H1 (cell line): ENCODE measurements around the gene CBR4. TPM values are rescaled to one million over a fixed set of nuclear protein-coding genes. Genes with fewer than 3 reads are reported as not detected.

Source experiments
- CTBP2 ChIP-seq: IDR thresholded peaks from 2 replicates; pipeline ENCODE4 v1.7.0; 2011; ENCODE audit warnings: borderline replicate concordance, mild to moderate bottlenecking, moderate library complexity, mixed read lengths, low read length; ENCODE audit not compliant: insufficient read depth, insufficient read length
- EP300 ChIP-seq, 2 experiments: IDR thresholded peaks; 1 replicate in 1 of 2; 2 replicates in 1 of 2; pipeline ENCODE4 v1.6.1; 2011 to 2012; ENCODE audit warnings: low read depth in 2 of 2, low read length in 2 of 2, mild to moderate bottlenecking in 2 of 2, borderline replicate concordance in 1 of 2, inconsistent platforms in 1 of 2, moderate library complexity in 1 of 2
- JUND ChIP-seq: IDR thresholded peaks from 2 replicates; pipeline ENCODE4 v1.6.1; 2011; ENCODE audit warnings: mild to moderate bottlenecking, improper control_type of control experiment, low read length
- KDM4A ChIP-seq: IDR thresholded peaks from one replicate; pipeline ENCODE4 v1.7.1; 2012; ENCODE audit warnings: low read depth, mild to moderate bottlenecking, moderate library complexity, low read length, inconsistent platforms; ENCODE audit not compliant: severe bottlenecking
- SIN3A ChIP-seq, 2 experiments: IDR thresholded peaks in 1 of 2; conservative IDR thresholded peaks in 1 of 2; 2 replicates each; pipeline ENCODE4 v1.6.1; 2011 to 2012; ENCODE audit warnings: low read length in 2 of 2, improper control_type of control experiment in 1 of 2, low read depth in 1 of 2, mild to moderate bottlenecking in 1 of 2
- polyA plus RNA-seq, 7 experiments: library from polyadenylated mRNA; depleted of rRNA in 3 of 7; stranded (reverse) in 5 of 7; unstranded in 2 of 7; fragments of >200 nt in 5 of 7; fragments of 200-250 nt in 2 of 7; gene quantifications; 1 replicate in 5 of 7; 2 replicates in 1 of 7; 4 replicates in 1 of 7; pipeline versions ENCODE4 v1.2.1 to v1.2.3, GENCODE V29; 2011 to 2013; ENCODE audit warnings: missing spikeins in 2 of 7, mixed read lengths in 2 of 7
- total RNA-seq: library from RNA; stranded (reverse); fragmentation: NEBNext Ultra II Directional; extraction: Animal tissue kit (Norgen Biotek cat#: 25700); gene quantifications from 2 replicates; pipeline ENCODE4 v1.2.1, GENCODE V29; 2021
- TF ChIP-seq, protein P1 (sequence below): fragments of 300-600 bp; sonication (generic); IDR thresholded peaks from 2 replicates; pipeline ENCODE4 v1.7.1; 2012; ENCODE audit warnings: low read length, moderate library complexity, mild to moderate bottlenecking, inconsistent platforms; ENCODE audit not compliant: insufficient replicate concordance
- TF ChIP-seq, protein P2 (sequence below): IDR thresholded peaks from 2 replicates; pipeline ENCODE4 v1.6.1; 2012; ENCODE audit warnings: low read length, inconsistent platforms

Gene CBR4
- total and polyA plus RNA-seq, 2 of the 8 experiments (the other 6 are each of a cell fraction or from before 2014, with no cell fraction given): 8.6 to 29.5 TPM

GRCh38 chr4:169009286-169010124, 550 bp downstream of the CBR4 start (continued):
- TF ChIP-seq, protein P1, sequence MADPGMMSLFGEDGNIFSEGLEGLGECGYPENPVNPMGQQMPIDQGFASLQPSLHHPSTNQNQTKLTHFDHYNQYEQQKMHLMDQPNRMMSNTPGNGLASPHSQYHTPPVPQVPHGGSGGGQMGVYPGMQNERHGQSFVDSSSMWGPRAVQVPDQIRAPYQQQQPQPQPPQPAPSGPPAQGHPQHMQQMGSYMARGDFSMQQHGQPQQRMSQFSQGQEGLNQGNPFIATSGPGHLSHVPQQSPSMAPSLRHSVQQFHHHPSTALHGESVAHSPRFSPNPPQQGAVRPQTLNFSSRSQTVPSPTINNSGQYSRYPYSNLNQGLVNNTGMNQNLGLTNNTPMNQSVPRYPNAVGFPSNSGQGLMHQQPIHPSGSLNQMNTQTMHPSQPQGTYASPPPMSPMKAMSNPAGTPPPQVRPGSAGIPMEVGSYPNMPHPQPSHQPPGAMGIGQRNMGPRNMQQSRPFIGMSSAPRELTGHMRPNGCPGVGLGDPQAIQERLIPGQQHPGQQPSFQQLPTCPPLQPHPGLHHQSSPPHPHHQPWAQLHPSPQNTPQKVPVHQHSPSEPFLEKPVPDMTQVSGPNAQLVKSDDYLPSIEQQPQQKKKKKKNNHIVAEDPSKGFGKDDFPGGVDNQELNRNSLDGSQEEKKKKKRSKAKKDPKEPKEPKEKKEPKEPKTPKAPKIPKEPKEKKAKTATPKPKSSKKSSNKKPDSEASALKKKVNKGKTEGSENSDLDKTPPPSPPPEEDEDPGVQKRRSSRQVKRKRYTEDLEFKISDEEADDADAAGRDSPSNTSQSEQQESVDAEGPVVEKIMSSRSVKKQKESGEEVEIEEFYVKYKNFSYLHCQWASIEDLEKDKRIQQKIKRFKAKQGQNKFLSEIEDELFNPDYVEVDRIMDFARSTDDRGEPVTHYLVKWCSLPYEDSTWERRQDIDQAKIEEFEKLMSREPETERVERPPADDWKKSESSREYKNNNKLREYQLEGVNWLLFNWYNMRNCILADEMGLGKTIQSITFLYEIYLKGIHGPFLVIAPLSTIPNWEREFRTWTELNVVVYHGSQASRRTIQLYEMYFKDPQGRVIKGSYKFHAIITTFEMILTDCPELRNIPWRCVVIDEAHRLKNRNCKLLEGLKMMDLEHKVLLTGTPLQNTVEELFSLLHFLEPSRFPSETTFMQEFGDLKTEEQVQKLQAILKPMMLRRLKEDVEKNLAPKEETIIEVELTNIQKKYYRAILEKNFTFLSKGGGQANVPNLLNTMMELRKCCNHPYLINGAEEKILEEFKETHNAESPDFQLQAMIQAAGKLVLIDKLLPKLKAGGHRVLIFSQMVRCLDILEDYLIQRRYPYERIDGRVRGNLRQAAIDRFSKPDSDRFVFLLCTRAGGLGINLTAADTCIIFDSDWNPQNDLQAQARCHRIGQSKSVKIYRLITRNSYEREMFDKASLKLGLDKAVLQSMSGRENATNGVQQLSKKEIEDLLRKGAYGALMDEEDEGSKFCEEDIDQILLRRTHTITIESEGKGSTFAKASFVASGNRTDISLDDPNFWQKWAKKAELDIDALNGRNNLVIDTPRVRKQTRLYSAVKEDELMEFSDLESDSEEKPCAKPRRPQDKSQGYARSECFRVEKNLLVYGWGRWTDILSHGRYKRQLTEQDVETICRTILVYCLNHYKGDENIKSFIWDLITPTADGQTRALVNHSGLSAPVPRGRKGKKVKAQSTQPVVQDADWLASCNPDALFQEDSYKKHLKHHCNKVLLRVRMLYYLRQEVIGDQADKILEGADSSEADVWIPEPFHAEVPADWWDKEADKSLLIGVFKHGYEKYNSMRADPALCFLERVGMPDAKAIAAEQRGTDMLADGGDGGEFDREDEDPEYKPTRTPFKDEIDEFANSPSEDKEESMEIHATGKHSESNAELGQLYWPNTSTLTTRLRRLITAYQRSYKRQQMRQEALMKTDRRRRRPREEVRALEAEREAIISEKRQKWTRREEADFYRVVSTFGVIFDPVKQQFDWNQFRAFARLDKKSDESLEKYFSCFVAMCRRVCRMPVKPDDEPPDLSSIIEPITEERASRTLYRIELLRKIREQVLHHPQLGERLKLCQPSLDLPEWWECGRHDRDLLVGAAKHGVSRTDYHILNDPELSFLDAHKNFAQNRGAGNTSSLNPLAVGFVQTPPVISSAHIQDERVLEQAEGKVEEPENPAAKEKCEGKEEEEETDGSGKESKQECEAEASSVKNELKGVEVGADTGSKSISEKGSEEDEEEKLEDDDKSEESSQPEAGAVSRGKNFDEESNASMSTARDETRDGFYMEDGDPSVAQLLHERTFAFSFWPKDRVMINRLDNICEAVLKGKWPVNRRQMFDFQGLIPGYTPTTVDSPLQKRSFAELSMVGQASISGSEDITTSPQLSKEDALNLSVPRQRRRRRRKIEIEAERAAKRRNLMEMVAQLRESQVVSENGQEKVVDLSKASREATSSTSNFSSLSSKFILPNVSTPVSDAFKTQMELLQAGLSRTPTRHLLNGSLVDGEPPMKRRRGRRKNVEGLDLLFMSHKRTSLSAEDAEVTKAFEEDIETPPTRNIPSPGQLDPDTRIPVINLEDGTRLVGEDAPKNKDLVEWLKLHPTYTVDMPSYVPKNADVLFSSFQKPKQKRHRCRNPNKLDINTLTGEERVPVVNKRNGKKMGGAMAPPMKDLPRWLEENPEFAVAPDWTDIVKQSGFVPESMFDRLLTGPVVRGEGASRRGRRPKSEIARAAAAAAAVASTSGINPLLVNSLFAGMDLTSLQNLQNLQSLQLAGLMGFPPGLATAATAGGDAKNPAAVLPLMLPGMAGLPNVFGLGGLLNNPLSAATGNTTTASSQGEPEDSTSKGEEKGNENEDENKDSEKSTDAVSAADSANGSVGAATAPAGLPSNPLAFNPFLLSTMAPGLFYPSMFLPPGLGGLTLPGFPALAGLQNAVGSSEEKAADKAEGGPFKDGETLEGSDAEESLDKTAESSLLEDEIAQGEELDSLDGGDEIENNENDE: no peak
- TF ChIP-seq SIN3A (conservative IDR thresholded peaks at IDR 0.05 in 1 of 2, IDR thresholded peaks at IDR 0.05 in 1 of 2; ENCODE audit: low read depth in 1 of 2, low read length in 2 of 2) (no peak), JUND (no peak), EP300 (IDR thresholded peaks at IDR 0.05; ENCODE audit: borderline replicate concordance in 1 of 2, low read depth in 2 of 2, low read length in 2 of 2) (no peak), KDM4A (peak; percentile 35), CTBP2 (no peak)
- TF ChIP-seq, protein P2, sequence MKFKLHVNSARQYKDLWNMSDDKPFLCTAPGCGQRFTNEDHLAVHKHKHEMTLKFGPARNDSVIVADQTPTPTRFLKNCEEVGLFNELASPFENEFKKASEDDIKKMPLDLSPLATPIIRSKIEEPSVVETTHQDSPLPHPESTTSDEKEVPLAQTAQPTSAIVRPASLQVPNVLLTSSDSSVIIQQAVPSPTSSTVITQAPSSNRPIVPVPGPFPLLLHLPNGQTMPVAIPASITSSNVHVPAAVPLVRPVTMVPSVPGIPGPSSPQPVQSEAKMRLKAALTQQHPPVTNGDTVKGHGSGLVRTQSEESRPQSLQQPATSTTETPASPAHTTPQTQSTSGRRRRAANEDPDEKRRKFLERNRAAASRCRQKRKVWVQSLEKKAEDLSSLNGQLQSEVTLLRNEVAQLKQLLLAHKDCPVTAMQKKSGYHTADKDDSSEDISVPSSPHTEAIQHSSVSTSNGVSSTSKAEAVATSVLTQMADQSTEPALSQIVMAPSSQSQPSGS: no peak
